T-helper 9 cell (primary cell): Measurements from ENCODE around the gene EME2.

Experiments
- DNase-seq: peaks from one replicate; pipeline ENCODE4 v3.0.0-alpha.2; 2020

The EME2 gene

GRCh38 chr16:1745181-1745899 lies 27.3 kb upstream of the EME2 start:
- no peak for DNase-seq

- no peak for DNase-seq
Measured at GRCh38 chr16:1745900-1746692, 26.5 kb upstream of the EME2 start.

GRCh38 chr16:1746693-1747195 lies 25.9 kb upstream of the EME2 start:
- no peak for DNase-seq

GRCh38 chr16:1747934-1748333 lies 24.7 kb upstream of the EME2 start:
- DNase-seq = no peak

- DNase-seq = no peak
Measured at GRCh38 chr16:1749152-1750117, 23.2 kb upstream of the EME2 start.

GRCh38 chr16:1751946-1752345 lies 20.7 kb upstream of the EME2 start:
- no peak for DNase-seq

- DNase-seq = no peak
Measured at GRCh38 chr16:1752853-1753252, 19.8 kb upstream of the EME2 start.

GRCh38 chr16:1754204-1754603 lies 18.4 kb upstream of the EME2 start:
- DNase-seq = no peak

- no peak for DNase-seq
Measured at GRCh38 chr16:1757714-1758461, 14.7 kb upstream of the EME2 start.

GRCh38 chr16:1758923-1759322 lies 13.7 kb upstream of the EME2 start:
- no peak for DNase-seq

GRCh38 chr16:1759511-1759910 lies 13.1 kb upstream of the EME2 start:
- no peak for DNase-seq

- no peak for DNase-seq
Measured at GRCh38 chr16:1760911-1761310, 11.7 kb upstream of the EME2 start.

- no peak for DNase-seq
Measured at GRCh38 chr16:1761751-1762150, 10.9 kb upstream of the EME2 start.

GRCh38 chr16:1762196-1762878 lies 10.3 kb upstream of the EME2 start:
- DNase-seq = no peak

- no peak for DNase-seq
Measured at GRCh38 chr16:1762879-1763520, 9.6 kb upstream of the EME2 start.

GRCh38 chr16:1763521-1764511 lies 8.8 kb upstream of the EME2 start:
- DNase-seq = no peak

GRCh38 chr16:1764971-1765370 lies 7.6 kb upstream of the EME2 start:
- DNase-seq = no peak

GRCh38 chr16:1765826-1766225 lies 6.8 kb upstream of the EME2 start:
- DNase-seq = no peak

GRCh38 chr16:1766231-1766630 lies 6.4 kb upstream of the EME2 start:
- DNase-seq = no peak

GRCh38 chr16:1766701-1767100 lies 5.9 kb upstream of the EME2 start:
- DNase-seq = no peak
